ENCODE measurements around the gene ZNF366.

ZNF366 gene

GRCh38 chr5:72507231-72507906 is at the start of gene ZNF366:
Gene ZNF366 (minus strand): TSS chr5:72507410. CDS start chr5:72461496, 45,914 bp downstream.
- no peak for TF ChIP-seq ZNF473 (tag by site-specific recombination; IDR thresholded peaks at IDR 0.05)
- TF ChIP-seq ZNF335 (tag by site-specific recombination; conservative IDR thresholded peaks at IDR 0.05): no peak
- TF ChIP-seq PRDM4 (tag by site-specific recombination; IDR thresholded peaks at IDR 0.05): no peak
- TF ChIP-seq WT1 (tag by site-specific recombination; IDR thresholded peaks at IDR 0.05): no peak
- no peak for TF ChIP-seq ZNF362 (tag by site-specific recombination; IDR thresholded peaks at IDR 0.05)
- ChIA-PET CTCF (interaction anchor here (0.6 kb wide), 1 partner anchor 166 kb away, joined by 5 read pairs; no protein-coding TSS in a partner anchor), POLR2A (no interaction called here)
- Histone ChIP-seq H3K27ac (ENCODE audit: extremely low read depth, low read depth, low read length) (no peak within 1 kb of the TSS), H3K4me1 (ENCODE audit: control insufficient read depth, insufficient read depth, low read length) (no peaks in the 10 kb centered on the region), H3K36me3 (ENCODE audit: control insufficient read depth in 2 of 2, insufficient read depth in 1 of 2, low read length in 2 of 2) (no peaks in the 10 kb centered on the region), H3K4me3 (ENCODE audit: low read depth, low read length) (no peak within 1 kb of the TSS), H3K9me3 (ENCODE audit: control insufficient read depth, insufficient read depth, low read depth, low read length) (no peaks in the 10 kb centered on the region)

- Histone ChIP-seq H3K4me1 (ENCODE audit: control insufficient read depth, insufficient read depth, low read length) (no peaks in the 10 kb centered on the region), H3K36me3 (ENCODE audit: control insufficient read depth in 2 of 2, insufficient read depth in 1 of 2, low read length in 2 of 2) (no peaks in the 10 kb centered on the region), H3K9me3 (ENCODE audit: control insufficient read depth, insufficient read depth, low read depth, low read length) (no peaks in the 10 kb centered on the region), H3K27ac (ENCODE audit: extremely low read depth, low read depth, low read length) (no peak overlapping the region), H3K4me3 (ENCODE audit: low read depth, low read length) (no peak overlapping the region)
- ChIA-PET CTCF (no interaction called here), POLR2A (no interaction called here)
- TF ChIP-seq PRDM10 (tag by site-specific recombination; IDR thresholded peaks at IDR 0.05) (no peak), ZNF23 (tag by site-specific recombination; IDR thresholded peaks at IDR 0.05; ENCODE audit: borderline replicate concordance) (no peak), ZSCAN5A (tag by site-specific recombination; IDR thresholded peaks at IDR 0.05) (no peak), GLIS1 (tag by site-specific recombination; IDR thresholded peaks at IDR 0.05) (no peak), ZNF223 (tag by site-specific recombination; IDR thresholded peaks at IDR 0.05) (no peak), ZNF16 (tag by site-specific recombination; IDR thresholded peaks at IDR 0.05; ENCODE audit: low read depth) (no peak), REST (tag by site-specific recombination; IDR thresholded peaks at IDR 0.05) (no peak), PRDM6 (tag by site-specific recombination; IDR thresholded peaks at IDR 0.05) (no peak), ZNF645 (tag by site-specific recombination; IDR thresholded peaks at IDR 0.05) (no peak), MEIS1 (CRISPR knock-in tag; IDR thresholded peaks at IDR 0.05; ENCODE audit: borderline replicate concordance) (no peak), YY2 (tag by site-specific recombination; IDR thresholded peaks at IDR 0.05) (no peak)
These were observed 49.3 kb upstream of the ZNF366 start for GRCh38 chr5:72556351-72557166.
